HFFc6 (cell line): ENCODE measurements around the gene MTRFR. TPM values are rescaled to one million over a fixed set of nuclear protein-coding genes. Genes with fewer than 3 reads are reported as not detected.

Experiments
- DNase-seq: peaks from one replicate; pipeline ENCODE4 v3.0.0-alpha.2; 2018
- H3K27ac Mint-ChIP-seq: 2 replicates; pipeline ENCODE4 v1.8.0; 2020; ENCODE audit warnings: mild to moderate bottlenecking, mixed read lengths
- H3K27me3 Mint-ChIP-seq: 2 replicates; pipeline ENCODE4 v1.8.0; 2021; ENCODE audit warnings: mild to moderate bottlenecking, moderate library complexity, mixed read lengths; ENCODE audit not compliant: insufficient read depth
- H3K36me3 Mint-ChIP-seq: 2 replicates; pipeline ENCODE4 v1.8.0; 2021; ENCODE audit warnings: low read depth, mixed read lengths
- H3K4me1 Mint-ChIP-seq: 2 replicates; pipeline ENCODE4 v1.8.0; 2020; ENCODE audit warnings: low read depth, mixed read lengths
- H3K4me3 Mint-ChIP-seq: 2 replicates; pipeline ENCODE4 v1.8.0; 2020; ENCODE audit warnings: mild to moderate bottlenecking, moderate library complexity, mixed read lengths
- H3K9me3 Mint-ChIP-seq: 2 replicates; pipeline ENCODE4 v1.8.0; 2020; ENCODE audit warnings: mild to moderate bottlenecking, mixed read lengths
- total RNA-seq, 6 experiments: library from RNA; stranded (reverse); fragmentation: NEBNext Ultra II Directional; extraction: Animal tissue kit (Norgen Biotek cat#: 25700); gene quantifications; 2 replicates in 1 of 6; 3 replicates in 5 of 6; pipeline ENCODE4 v1.2.3, GENCODE V29; 2021
- TF ChIP-seq, protein P1 (sequence below): fragments of 200-600 bp; sonication (generic); IDR thresholded peaks from 2 replicates; pipeline ENCODE4 v1.5.0; 2021; ENCODE audit warnings: antibody characterized with exemption, mild to moderate bottlenecking

The MTRFR gene
- total RNA-seq, 6 experiments from 2014 or later, result 7.8 to 9.1 (median 8.8) TPM

DNA sequence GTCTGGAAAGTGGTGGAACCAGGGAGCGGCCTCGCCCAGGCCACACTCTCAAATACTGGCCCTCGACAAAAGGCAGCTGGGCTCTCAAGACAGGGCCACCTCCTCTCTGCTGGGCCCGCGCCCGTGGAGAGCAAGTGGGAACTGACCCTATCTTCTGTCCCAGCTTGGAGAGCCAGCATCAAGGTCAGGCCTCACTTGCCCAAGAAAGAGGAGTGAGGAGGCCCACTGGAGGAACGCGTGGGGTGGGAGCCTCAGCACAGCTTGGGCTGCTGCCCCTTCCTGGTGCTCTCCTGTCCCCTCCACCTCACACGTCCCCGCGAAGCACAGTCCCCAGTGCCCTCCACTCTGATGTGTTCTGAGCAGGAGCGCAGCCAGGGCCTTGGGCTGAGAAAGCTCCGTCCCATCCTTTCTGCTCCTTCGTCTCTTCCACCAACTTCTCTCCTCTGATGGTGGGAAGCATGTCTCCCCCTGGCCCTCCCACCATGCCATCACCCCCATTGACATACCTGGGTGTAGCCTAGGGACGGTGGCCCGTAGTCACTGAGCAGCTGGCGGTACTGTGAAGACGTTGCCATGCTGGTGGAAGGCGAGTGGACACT is 33.5 kb downstream of the MTRFR start:
- TF ChIP-seq, protein P1, sequence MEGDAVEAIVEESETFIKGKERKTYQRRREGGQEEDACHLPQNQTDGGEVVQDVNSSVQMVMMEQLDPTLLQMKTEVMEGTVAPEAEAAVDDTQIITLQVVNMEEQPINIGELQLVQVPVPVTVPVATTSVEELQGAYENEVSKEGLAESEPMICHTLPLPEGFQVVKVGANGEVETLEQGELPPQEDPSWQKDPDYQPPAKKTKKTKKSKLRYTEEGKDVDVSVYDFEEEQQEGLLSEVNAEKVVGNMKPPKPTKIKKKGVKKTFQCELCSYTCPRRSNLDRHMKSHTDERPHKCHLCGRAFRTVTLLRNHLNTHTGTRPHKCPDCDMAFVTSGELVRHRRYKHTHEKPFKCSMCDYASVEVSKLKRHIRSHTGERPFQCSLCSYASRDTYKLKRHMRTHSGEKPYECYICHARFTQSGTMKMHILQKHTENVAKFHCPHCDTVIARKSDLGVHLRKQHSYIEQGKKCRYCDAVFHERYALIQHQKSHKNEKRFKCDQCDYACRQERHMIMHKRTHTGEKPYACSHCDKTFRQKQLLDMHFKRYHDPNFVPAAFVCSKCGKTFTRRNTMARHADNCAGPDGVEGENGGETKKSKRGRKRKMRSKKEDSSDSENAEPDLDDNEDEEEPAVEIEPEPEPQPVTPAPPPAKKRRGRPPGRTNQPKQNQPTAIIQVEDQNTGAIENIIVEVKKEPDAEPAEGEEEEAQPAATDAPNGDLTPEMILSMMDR, result no peak
- no peak overlapping the region for H3K4me3 Mint-ChIP-seq
- no peaks in the 10 kb centered on the region for H3K9me3 Mint-ChIP-seq
- no peak for DNase-seq
- peaks cover 2% of the 10 kb centered on the region; the same call in 1 of the 2 replicates for H3K27me3 Mint-ChIP-seq
- peaks cover 21% of the 10 kb centered on the region for H3K4me1 Mint-ChIP-seq
- peak overlapping the region; percentile 63; the same call in 1 of the 2 replicates for H3K27ac Mint-ChIP-seq
- H3K36me3 Mint-ChIP-seq, result peaks cover 4% of the 10 kb centered on the region

DNA sequence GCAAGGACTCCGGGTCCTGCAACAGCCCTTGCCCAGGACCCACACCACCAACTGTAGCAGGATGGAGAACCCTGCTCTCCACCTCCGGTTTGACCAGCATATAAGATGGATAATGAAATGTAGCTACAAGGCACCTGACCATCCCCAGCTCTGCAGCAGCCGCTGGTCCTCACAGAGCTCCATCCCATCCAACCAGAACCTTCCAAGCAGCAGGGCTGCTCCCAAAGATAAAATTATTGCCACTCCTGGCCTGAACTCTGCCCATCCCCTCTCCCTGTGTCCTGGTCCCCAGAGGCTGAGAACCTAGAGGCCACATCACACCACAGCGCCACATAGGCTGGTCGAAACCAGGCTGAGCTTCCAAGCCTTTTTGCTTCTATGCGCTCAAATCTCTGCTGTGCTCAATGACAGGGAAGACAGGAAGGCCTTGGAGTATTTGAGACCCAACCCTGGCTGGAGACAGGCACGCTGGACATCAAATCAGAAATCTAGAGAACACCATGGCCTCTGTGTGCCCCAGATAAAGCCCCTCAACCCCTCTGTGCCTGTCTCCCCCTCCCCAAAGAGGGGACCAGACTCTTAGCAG is 34.2 kb downstream of the MTRFR start:
- Mint-ChIP-seq H3K27me3 (peaks cover 2% of the 10 kb centered on the region; the same call in 1 of the 2 replicates), H3K36me3 (peaks cover 4% of the 10 kb centered on the region), H3K4me3 (no peak overlapping the region), H3K4me1 (peaks cover 24% of the 10 kb centered on the region), H3K9me3 (no peaks in the 10 kb centered on the region), H3K27ac (peak overlapping the region; percentile 63)
- TF ChIP-seq, protein P1, result no peak
- DNase-seq, result no peak

DNA sequence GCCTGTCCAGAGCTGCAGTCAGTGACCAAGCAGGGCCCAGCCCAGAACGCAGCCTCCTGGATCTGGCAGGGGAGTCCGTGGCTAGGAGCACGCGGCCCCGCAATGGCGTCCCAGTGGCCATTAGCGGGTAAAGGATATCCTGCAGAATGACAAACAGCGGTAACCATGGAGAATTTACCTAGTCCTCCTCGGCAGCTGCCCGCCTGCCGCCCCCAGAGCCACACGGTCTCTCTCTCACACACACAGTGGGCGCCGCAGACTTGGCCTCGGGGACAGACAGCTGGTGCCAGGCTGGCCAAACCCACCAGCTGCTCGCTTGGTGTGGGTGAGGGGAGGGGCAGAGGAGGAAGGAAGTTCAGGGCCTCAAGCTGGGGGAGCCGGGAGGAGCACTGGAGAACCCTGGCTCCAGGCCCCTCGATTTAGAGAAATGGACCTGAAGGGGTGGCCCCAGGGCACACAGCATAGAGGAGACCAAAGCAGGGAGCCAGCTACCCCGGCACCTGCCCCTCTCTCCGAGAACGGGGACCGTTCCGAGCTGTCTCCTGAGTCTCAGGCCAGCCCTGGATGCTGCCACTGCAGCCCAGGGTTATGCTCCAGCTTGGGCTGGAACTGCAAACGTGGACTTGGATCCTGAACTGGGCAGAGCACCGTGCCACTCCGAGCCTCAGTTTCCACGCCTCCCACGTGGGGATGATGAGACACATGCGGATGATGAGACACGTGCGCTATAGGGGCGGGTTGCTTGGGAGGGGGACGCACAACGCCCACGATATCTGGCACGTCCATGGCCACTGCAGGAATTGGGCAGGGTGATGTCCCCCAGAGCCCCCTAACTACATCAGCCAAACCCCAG is 35.0 kb downstream of the MTRFR start:
- Mint-ChIP-seq H3K9me3 (no peaks in the 10 kb centered on the region), H3K4me1 (peaks cover 28% of the 10 kb centered on the region), H3K36me3 (peaks cover 4% of the 10 kb centered on the region)

DNA sequence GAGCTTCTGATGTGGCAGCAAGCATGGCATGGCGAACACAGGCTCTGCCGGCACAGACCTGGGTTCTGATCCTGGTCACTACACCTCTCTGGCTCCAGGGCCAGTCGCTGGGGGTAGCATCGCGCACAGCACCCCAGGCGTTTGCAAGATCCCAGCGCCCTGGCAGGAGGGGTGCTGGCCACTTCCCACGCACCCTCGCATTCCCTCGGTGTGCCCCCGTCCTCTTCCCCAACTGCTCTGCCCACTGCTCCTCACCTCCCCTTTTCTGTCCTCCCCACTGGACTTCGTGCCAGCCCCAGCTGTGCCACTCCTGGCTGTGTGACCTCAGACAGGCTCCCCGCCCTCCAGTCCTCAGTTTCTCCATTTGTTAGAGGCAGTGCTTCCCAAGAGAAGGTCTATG is 35.6 kb downstream of the MTRFR start:
- peaks cover 28% of the 10 kb centered on the region for H3K4me1 Mint-ChIP-seq
- no peak for DNase-seq
- H3K27me3 Mint-ChIP-seq, result peaks cover 5% of the 10 kb centered on the region; the same call in 1 of the 2 replicates
- no peaks in the 10 kb centered on the region for H3K9me3 Mint-ChIP-seq
- H3K4me3 Mint-ChIP-seq, result peak overlapping the region; percentile 98
- TF ChIP-seq, protein P1, result no peak
- H3K36me3 Mint-ChIP-seq, result peaks cover 4% of the 10 kb centered on the region; the same call in 1 of the 2 replicates
- H3K27ac Mint-ChIP-seq, result peak overlapping the region; percentile 99

More for the DNA sequence above, 35.0 kb downstream of the MTRFR start:
- Mint-ChIP-seq H3K4me3 (peak overlapping the region; percentile 13; the same call in 1 of the 2 replicates), H3K27me3 (peaks cover 3% of the 10 kb centered on the region; the same call in 1 of the 2 replicates), H3K27ac (peak overlapping the region; percentile 63; the same call in 1 of the 2 replicates)
- DNase-seq, result no peak
- TF ChIP-seq, protein P1, result no peak

DNA sequence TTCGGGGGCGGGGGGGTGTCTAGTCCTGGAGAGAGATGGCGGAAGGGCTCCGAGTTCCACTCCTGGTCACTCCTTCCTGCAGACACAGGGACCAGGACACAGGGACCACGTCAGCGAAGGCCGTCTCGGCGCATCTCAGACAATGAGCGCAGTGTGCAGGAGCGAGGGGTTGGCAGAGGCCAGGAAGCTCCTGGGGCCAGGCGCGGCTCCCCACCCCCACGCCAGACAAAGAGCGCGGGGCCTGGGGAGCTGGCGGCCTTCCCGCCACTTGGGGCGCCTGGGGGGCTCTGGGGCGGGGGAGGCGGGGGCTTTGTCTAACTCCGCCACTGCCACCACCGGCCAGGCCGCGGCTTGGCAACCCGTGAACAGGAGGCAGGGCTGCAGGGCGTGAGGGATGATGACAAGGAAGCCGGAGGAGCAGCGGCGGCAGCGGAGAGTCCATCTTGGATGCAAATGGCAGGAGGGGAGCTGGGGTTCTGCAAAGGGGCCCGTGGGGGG is 36.2 kb downstream of the MTRFR start:
- peak; percentile 77 for DNase-seq
- peak overlapping the region; percentile 98 for H3K4me3 Mint-ChIP-seq
- peak overlapping the region; percentile 99 for H3K27ac Mint-ChIP-seq
- H3K4me1 Mint-ChIP-seq, result peaks cover 28% of the 10 kb centered on the region
- peaks cover 2% of the 10 kb centered on the region; the same call in 1 of the 2 replicates for H3K36me3 Mint-ChIP-seq
- H3K27me3 Mint-ChIP-seq, result peaks cover 5% of the 10 kb centered on the region; the same call in 1 of the 2 replicates
- TF ChIP-seq, protein P1, result peak; percentile 54
- no peaks in the 10 kb centered on the region for H3K9me3 Mint-ChIP-seq
